Activated naive CD4-positive, alpha-beta T cell treated with anti-CD3 and anti-CD28 coated beads, Interleukin-2, amount 10 ng/mL, durations not matched to agents 7 days and 5 days (primary cell): ENCODE results near the gene RSPRY1.

ENCODE experiments used
- CTCF ChIA-PET: fragments of 350-600 bp; sonication (Branson Sonifier 250); formaldehyde crosslinking; loops from one replicate; lab custom pipeline; 2021; ENCODE audit warnings: antibody characterized with exemption; lab: Charles Lee
- DNase-seq: peaks from one replicate; pipeline ENCODE4 v3.0.0-alpha.2; 2020
- H3K27ac Mint-ChIP-seq: one replicate; pipeline ENCODE4 v1.8.0; 2021; ENCODE audit warnings: mild to moderate bottlenecking, moderate library complexity, mixed read lengths
- H3K27me3 Mint-ChIP-seq: one replicate; pipeline ENCODE4 v1.8.0; 2021; ENCODE audit warnings: mild to moderate bottlenecking, mixed read lengths
- H3K36me3 Mint-ChIP-seq: one replicate; pipeline ENCODE4 v1.8.0; 2021; ENCODE audit warnings: mixed read lengths
- H3K4me1 Mint-ChIP-seq: one replicate; pipeline ENCODE4 v1.8.0; 2021; ENCODE audit warnings: mixed read lengths
- H3K4me3 Mint-ChIP-seq: one replicate; pipeline ENCODE4 v1.8.0; 2021; ENCODE audit warnings: mild to moderate bottlenecking, moderate library complexity, mixed read lengths
- H3K9me3 Mint-ChIP-seq: one replicate; pipeline ENCODE4 v1.8.0; 2021; ENCODE audit warnings: mixed read lengths

The RSPRY1 gene

GRCh38 chr16:57147381-57148221, 38.5 kb upstream of the RSPRY1 start:
- Mint-ChIP-seq H3K4me3 (no peak overlapping the region), H3K36me3 (peaks cover 11% of the 10 kb centered on the region), H3K27ac (peak overlapping the region; percentile 64), H3K4me1 (peaks cover 39% of the 10 kb centered on the region), H3K27me3 (no peaks in the 10 kb centered on the region), H3K9me3 (no peaks in the 10 kb centered on the region)
- CTCF ChIA-PET, result interaction anchor here (1.1 to 1.4 kb wide), 2 partner anchors 51 to 55 kb away, joined by 3 read pairs; partner anchors contain the start of gene CPNE2
- no peak for DNase-seq

GRCh38 chr16:57148481-57148880, 37.6 kb upstream of the RSPRY1 start:
- H3K4me3 Mint-ChIP-seq, result no peak overlapping the region
- CTCF ChIA-PET, result interaction anchor here (0.6 to 1.4 kb wide), 3 partner anchors 56 to 64 kb away, joined by 3 read pairs; partner anchors contain the start of gene CPNE2
- peaks cover 19% of the 10 kb centered on the region for H3K36me3 Mint-ChIP-seq
- H3K4me1 Mint-ChIP-seq, result peaks cover 35% of the 10 kb centered on the region
- DNase-seq, result no peak
- H3K27me3 Mint-ChIP-seq, result no peaks in the 10 kb centered on the region
- no peak overlapping the region for H3K27ac Mint-ChIP-seq
- no peaks in the 10 kb centered on the region for H3K9me3 Mint-ChIP-seq

GRCh38 chr16:57149391-57149790, 36.7 kb upstream of the RSPRY1 start:
- no peak overlapping the region for H3K4me3 Mint-ChIP-seq
- no peaks in the 10 kb centered on the region for H3K27me3 Mint-ChIP-seq
- no peaks in the 10 kb centered on the region for H3K9me3 Mint-ChIP-seq
- peaks cover 34% of the 10 kb centered on the region for H3K4me1 Mint-ChIP-seq
- CTCF ChIA-PET, result interaction anchor here (1.0 kb wide), 1 partner anchor 65 kb away, joined by 3 read pairs; no protein-coding TSS in a partner anchor
- H3K36me3 Mint-ChIP-seq, result peaks cover 28% of the 10 kb centered on the region
- H3K27ac Mint-ChIP-seq, result no peak overlapping the region
- DNase-seq, result no peak

GRCh38 chr16:57150682-57151330, 35.3 kb upstream of the RSPRY1 start:
- Mint-ChIP-seq H3K36me3 (peaks cover 31% of the 10 kb centered on the region), H3K4me3 (no peak overlapping the region), H3K27ac (no peak overlapping the region), H3K27me3 (no peaks in the 10 kb centered on the region), H3K4me1 (peaks cover 42% of the 10 kb centered on the region), H3K9me3 (no peaks in the 10 kb centered on the region)
- CTCF ChIA-PET, result interaction anchor here (1.1 to 1.6 kb wide), 3 partner anchors 54 to 161 kb away, joined by 3 to 5 read pairs (median 4); partner anchors contain the start of gene NLRC5
- DNase-seq, result no peak

- Mint-ChIP-seq H3K4me1 (peaks cover 48% of the 10 kb centered on the region), H3K4me3 (no peak overlapping the region), H3K9me3 (no peaks in the 10 kb centered on the region), H3K27me3 (no peaks in the 10 kb centered on the region), H3K36me3 (peaks cover 36% of the 10 kb centered on the region), H3K27ac (no peak overlapping the region)
- DNase-seq, result no peak
- CTCF ChIA-PET, result interaction anchor here (1.1 to 1.6 kb wide), 5 partner anchors 8 to 162 kb away, joined by 3 to 9 read pairs (median 4); partner anchors contain the start of gene NLRC5
Observed at GRCh38 chr16:57151369-57151768, 34.8 kb upstream of the RSPRY1 start.

- no peak overlapping the region for H3K4me3 Mint-ChIP-seq
- no peak for DNase-seq
- H3K4me1 Mint-ChIP-seq, result peaks cover 52% of the 10 kb centered on the region
- H3K9me3 Mint-ChIP-seq, result no peaks in the 10 kb centered on the region
- peak overlapping the region; percentile 14 for H3K27ac Mint-ChIP-seq
- no peaks in the 10 kb centered on the region for H3K27me3 Mint-ChIP-seq
- peaks cover 42% of the 10 kb centered on the region for H3K36me3 Mint-ChIP-seq
- CTCF ChIA-PET, result interaction anchor here (0.6 to 1.8 kb wide), 8 partner anchors 9 to 163 kb away, joined by 3 to 9 read pairs (median 4); partner anchors contain the start of genes CPNE2 and NLRC5
Observed at GRCh38 chr16:57152096-57153093, 33.7 kb upstream of the RSPRY1 start.

GRCh38 chr16:57153841-57154240, 32.3 kb upstream of the RSPRY1 start:
- H3K27me3 Mint-ChIP-seq, result no peaks in the 10 kb centered on the region
- no peak overlapping the region for H3K4me3 Mint-ChIP-seq
- H3K9me3 Mint-ChIP-seq, result no peaks in the 10 kb centered on the region
- peaks cover 44% of the 10 kb centered on the region for H3K36me3 Mint-ChIP-seq
- no peak overlapping the region for H3K27ac Mint-ChIP-seq
- peaks cover 39% of the 10 kb centered on the region for H3K4me1 Mint-ChIP-seq
- DNase-seq, result no peak
- CTCF ChIA-PET, result no interaction called here

- Mint-ChIP-seq H3K27me3 (no peaks in the 10 kb centered on the region), H3K4me3 (no peak overlapping the region), H3K36me3 (peaks cover 58% of the 10 kb centered on the region), H3K9me3 (no peaks in the 10 kb centered on the region), H3K27ac (peak overlapping the region; percentile 64), H3K4me1 (peaks cover 44% of the 10 kb centered on the region)
- no peak for DNase-seq
- CTCF ChIA-PET, result interaction anchor here (1.2 kb wide), 1 partner anchor 192 kb away, joined by 5 read pairs; no protein-coding TSS in a partner anchor
Observed at GRCh38 chr16:57155702-57156350, 30.3 kb upstream of the RSPRY1 start.

GRCh38 chr16:57156351-57156703, 29.8 kb upstream of the RSPRY1 start:
- Mint-ChIP-seq H3K27me3 (no peaks in the 10 kb centered on the region), H3K27ac (peak overlapping the region; percentile 64), H3K4me1 (peaks cover 43% of the 10 kb centered on the region), H3K9me3 (no peaks in the 10 kb centered on the region), H3K4me3 (no peak overlapping the region), H3K36me3 (peaks cover 58% of the 10 kb centered on the region)
- no peak for DNase-seq
- CTCF ChIA-PET, result interaction anchor here (1.2 kb wide), 1 partner anchor 192 kb away, joined by 5 read pairs; no protein-coding TSS in a partner anchor

GRCh38 chr16:57157533-57157932, 28.6 kb upstream of the RSPRY1 start:
- peaks cover 31% of the 10 kb centered on the region for H3K4me1 Mint-ChIP-seq
- CTCF ChIA-PET, result interaction anchor here (0.6 kb wide), 1 partner anchor 73 kb away, joined by 3 read pairs; no protein-coding TSS in a partner anchor
- no peak overlapping the region for H3K27ac Mint-ChIP-seq
- H3K27me3 Mint-ChIP-seq, result no peaks in the 10 kb centered on the region
- H3K36me3 Mint-ChIP-seq, result peaks cover 53% of the 10 kb centered on the region
- no peaks in the 10 kb centered on the region for H3K9me3 Mint-ChIP-seq
- H3K4me3 Mint-ChIP-seq, result no peak overlapping the region
- no peak for DNase-seq

- Mint-ChIP-seq H3K9me3 (no peaks in the 10 kb centered on the region), H3K27ac (no peak overlapping the region), H3K4me3 (no peak overlapping the region), H3K36me3 (peaks cover 46% of the 10 kb centered on the region), H3K4me1 (peaks cover 26% of the 10 kb centered on the region), H3K27me3 (no peaks in the 10 kb centered on the region)
- no peak for DNase-seq
- CTCF ChIA-PET, result interaction anchor here (1.0 kb wide), 1 partner anchor 450 kb away, joined by 4 read pairs; no protein-coding TSS in a partner anchor
Observed at GRCh38 chr16:57159447-57159846, 26.7 kb upstream of the RSPRY1 start.

- H3K36me3 Mint-ChIP-seq, result peaks cover 36% of the 10 kb centered on the region
- no peak overlapping the region for H3K4me3 Mint-ChIP-seq
- H3K9me3 Mint-ChIP-seq, result no peaks in the 10 kb centered on the region
- no peaks in the 10 kb centered on the region for H3K27me3 Mint-ChIP-seq
- no peak overlapping the region for H3K27ac Mint-ChIP-seq
- CTCF ChIA-PET, result interaction anchor here (0.7 to 1.6 kb wide), 2 partner anchors 77 to 79 kb away, joined by 3 to 5 read pairs; no protein-coding TSS in a partner anchor
- H3K4me1 Mint-ChIP-seq, result peaks cover 7% of the 10 kb centered on the region
- no peak for DNase-seq
Observed at GRCh38 chr16:57163842-57164241, 22.3 kb upstream of the RSPRY1 start.

GRCh38 chr16:57165483-57165882, 20.6 kb upstream of the RSPRY1 start:
- H3K4me1 Mint-ChIP-seq, result peaks cover 6% of the 10 kb centered on the region
- no peaks in the 10 kb centered on the region for H3K27me3 Mint-ChIP-seq
- CTCF ChIA-PET, result interaction anchor here (0.8 kb wide), 1 partner anchor 81 kb away, joined by 3 read pairs; no protein-coding TSS in a partner anchor
- no peaks in the 10 kb centered on the region for H3K9me3 Mint-ChIP-seq
- DNase-seq, result no peak
- H3K4me3 Mint-ChIP-seq, result no peak overlapping the region
- H3K36me3 Mint-ChIP-seq, result peaks cover 26% of the 10 kb centered on the region
- H3K27ac Mint-ChIP-seq, result no peak overlapping the region
